Measurements from ENCODE around the gene FLT3.

Gene FLT3

DNA sequence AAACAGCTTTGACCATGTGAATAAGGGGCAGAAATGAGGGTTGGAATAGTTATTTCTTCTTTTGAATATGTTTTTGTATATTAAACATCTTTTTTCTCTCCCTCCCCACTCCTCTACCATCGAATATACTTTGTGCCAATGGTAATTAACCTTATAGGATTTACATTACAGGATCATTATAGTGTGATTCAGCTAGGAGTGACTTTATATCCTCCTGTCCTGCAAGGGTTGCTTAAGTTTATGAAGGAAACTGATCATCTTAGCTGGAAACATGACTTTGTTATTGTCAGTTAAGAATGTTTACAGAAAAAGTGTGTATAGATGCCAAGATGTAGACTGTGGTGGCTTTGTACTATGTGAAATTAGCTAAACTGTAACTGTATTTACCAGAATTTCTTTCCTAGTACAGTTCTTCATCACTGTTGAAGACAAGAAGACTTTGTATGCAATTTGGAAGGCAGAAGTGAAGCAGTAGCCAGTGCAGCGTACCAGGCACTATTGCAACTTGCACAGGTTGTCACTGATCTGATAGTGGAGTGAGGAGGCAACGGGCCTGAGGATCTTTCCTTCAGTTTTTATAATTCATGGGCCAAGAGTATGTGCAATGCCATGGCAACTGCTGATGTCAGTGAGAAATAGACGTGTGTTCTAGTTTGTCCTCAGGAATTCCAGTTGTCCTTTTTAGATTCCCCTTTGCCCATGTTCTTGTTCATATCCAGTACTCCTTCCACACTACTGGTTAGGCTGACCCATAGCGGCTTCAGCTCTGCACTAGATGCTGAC is 29.7 kb upstream of the FLT3 start:
- DNase-seq: no peak
- Histone ChIP-seq H3K27ac (no peak overlapping the region), H3K36me3 (no peaks in the 10 kb centered on the region), H3K4me3 (ENCODE audit: low read depth, low read length) (no peak overlapping the region), H3K9me3 (ENCODE audit: severe bottlenecking) (no peaks in the 10 kb centered on the region), H3K27me3 (ENCODE audit: insufficient read depth, low read depth, severe bottlenecking) (no peaks in the 10 kb centered on the region)
- TF ChIP-seq, protein P1, sequence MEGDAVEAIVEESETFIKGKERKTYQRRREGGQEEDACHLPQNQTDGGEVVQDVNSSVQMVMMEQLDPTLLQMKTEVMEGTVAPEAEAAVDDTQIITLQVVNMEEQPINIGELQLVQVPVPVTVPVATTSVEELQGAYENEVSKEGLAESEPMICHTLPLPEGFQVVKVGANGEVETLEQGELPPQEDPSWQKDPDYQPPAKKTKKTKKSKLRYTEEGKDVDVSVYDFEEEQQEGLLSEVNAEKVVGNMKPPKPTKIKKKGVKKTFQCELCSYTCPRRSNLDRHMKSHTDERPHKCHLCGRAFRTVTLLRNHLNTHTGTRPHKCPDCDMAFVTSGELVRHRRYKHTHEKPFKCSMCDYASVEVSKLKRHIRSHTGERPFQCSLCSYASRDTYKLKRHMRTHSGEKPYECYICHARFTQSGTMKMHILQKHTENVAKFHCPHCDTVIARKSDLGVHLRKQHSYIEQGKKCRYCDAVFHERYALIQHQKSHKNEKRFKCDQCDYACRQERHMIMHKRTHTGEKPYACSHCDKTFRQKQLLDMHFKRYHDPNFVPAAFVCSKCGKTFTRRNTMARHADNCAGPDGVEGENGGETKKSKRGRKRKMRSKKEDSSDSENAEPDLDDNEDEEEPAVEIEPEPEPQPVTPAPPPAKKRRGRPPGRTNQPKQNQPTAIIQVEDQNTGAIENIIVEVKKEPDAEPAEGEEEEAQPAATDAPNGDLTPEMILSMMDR (IDR thresholded peaks at IDR 0.05; ENCODE audit: low read depth, low read length): no peak

DNA sequence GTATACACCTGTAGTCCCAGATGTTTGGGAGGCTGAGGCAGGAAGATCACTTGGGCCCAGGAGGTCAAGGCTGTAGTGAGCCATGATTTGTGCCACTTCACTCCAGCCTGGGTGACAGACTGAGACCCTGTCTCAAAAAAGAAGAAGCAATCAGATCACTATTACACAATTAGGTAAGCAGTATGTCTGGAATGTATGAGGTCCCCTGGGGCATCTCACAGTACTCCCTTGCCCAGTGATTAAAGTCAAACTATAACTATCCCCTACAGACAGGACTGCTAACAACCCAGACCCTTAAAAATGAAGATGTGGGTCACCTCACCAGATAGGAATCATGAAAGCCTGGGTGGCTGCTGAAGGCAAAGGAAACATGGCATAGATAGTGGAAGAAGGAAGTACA is 28.6 kb upstream of the FLT3 start:
- no peaks in the 10 kb centered on the region for H3K9me3 ChIP-seq (ENCODE audit: severe bottlenecking)
- no peaks in the 10 kb centered on the region for H3K36me3 ChIP-seq
- TF ChIP-seq, protein P1 (IDR thresholded peaks at IDR 0.05; ENCODE audit: low read depth, low read length): no peak
- no peak overlapping the region for H3K4me3 ChIP-seq (ENCODE audit: low read depth, low read length)
- no peaks in the 10 kb centered on the region for H3K27me3 ChIP-seq (ENCODE audit: insufficient read depth, low read depth, severe bottlenecking)
- no peak overlapping the region for H3K27ac ChIP-seq
- DNase-seq: no peak

DNA sequence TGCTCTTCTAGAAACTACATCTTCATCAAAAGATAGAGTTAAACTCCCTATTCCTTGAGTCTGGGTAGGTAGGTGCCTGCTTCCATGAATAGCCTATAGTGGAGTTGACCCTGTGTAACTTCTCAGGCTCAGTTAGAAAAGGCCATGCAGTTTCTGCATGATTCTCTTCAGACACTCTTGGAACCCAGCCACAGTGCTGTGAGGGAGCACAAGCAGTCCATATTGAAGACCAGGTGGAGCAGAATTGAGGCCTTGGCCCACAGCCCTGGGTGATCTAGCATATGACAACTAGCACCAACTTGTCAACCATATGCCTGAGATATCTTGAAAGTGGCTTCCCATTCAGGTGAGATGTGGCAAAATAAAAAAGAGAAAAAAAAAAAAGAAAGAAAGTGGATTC is 27.7 kb upstream of the FLT3 start:
- H3K4me3 ChIP-seq (ENCODE audit: low read depth, low read length): no peak overlapping the region

DNA sequence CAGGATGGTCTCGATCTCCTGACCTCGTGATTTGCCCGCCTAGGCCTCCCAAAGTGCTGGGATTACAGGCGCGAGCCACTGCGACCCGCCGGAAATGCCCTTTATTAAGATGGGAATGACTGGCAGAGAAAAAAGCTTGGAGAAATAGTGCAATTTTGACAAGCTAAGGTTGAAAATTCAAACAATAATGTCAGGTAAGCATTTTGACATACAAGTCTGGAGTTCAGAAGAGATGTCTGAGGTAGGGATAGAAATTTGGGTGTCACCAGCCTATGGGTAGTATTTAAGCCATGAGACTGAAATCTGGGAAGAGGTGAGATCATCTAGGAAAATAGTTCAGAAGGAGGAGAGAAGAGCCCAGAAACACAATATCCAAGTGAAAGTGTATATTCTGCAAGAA is 20.8 kb upstream of the FLT3 start:
- TF ChIP-seq, protein P1 (IDR thresholded peaks at IDR 0.05; ENCODE audit: low read depth, low read length): no peak
- H3K36me3 ChIP-seq: no peaks in the 10 kb centered on the region
- no peak for DNase-seq
- H3K4me3 ChIP-seq (ENCODE audit: low read depth, low read length): no peak overlapping the region
- peaks cover 10% of the 10 kb centered on the region for H3K9me3 ChIP-seq (ENCODE audit: severe bottlenecking)
- H3K27ac ChIP-seq: no peak overlapping the region
- peaks cover 7% of the 10 kb centered on the region for H3K27me3 ChIP-seq (ENCODE audit: insufficient read depth, low read depth, severe bottlenecking)

More for the DNA sequence above, 27.7 kb upstream of the FLT3 start:
- no peaks in the 10 kb centered on the region for H3K36me3 ChIP-seq
- H3K27me3 ChIP-seq (ENCODE audit: insufficient read depth, low read depth, severe bottlenecking): no peaks in the 10 kb centered on the region
- no peaks in the 10 kb centered on the region for H3K9me3 ChIP-seq (ENCODE audit: severe bottlenecking)
- no peak for DNase-seq
- H3K27ac ChIP-seq: no peak overlapping the region
- TF ChIP-seq, protein P1 (IDR thresholded peaks at IDR 0.05; ENCODE audit: low read depth, low read length): no peak

DNA sequence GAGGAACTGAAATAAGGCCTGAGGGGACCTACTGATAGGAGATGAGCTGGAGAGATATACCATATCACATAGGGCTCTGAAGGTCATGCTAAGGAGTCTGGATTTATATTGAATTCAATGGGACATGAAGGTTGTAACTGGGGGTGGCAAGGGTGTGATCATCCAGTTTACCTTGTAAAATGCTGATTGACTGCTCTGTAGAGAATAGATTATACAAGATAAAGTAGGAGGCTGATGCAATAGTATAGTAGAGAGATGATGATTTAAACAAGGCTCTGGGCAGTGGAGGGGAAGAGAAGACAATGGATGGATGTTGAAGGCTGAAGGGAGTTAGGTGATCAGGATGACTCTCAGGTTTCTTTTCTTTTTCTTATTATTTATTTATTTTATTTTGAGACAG is 19.9 kb upstream of the FLT3 start:
- no peak for DNase-seq
- Histone ChIP-seq H3K9me3 (ENCODE audit: severe bottlenecking) (peaks cover 10% of the 10 kb centered on the region), H3K27me3 (ENCODE audit: insufficient read depth, low read depth, severe bottlenecking) (peaks cover 7% of the 10 kb centered on the region), H3K36me3 (no peaks in the 10 kb centered on the region), H3K27ac (no peak overlapping the region), H3K4me3 (ENCODE audit: low read depth, low read length) (no peak overlapping the region)
- TF ChIP-seq, protein P1 (IDR thresholded peaks at IDR 0.05; ENCODE audit: low read depth, low read length): no peak

Data from WERI-Rb-1 (cell line).